ENCODE results near the gene COL18A1.

The COL18A1 gene

DNA sequence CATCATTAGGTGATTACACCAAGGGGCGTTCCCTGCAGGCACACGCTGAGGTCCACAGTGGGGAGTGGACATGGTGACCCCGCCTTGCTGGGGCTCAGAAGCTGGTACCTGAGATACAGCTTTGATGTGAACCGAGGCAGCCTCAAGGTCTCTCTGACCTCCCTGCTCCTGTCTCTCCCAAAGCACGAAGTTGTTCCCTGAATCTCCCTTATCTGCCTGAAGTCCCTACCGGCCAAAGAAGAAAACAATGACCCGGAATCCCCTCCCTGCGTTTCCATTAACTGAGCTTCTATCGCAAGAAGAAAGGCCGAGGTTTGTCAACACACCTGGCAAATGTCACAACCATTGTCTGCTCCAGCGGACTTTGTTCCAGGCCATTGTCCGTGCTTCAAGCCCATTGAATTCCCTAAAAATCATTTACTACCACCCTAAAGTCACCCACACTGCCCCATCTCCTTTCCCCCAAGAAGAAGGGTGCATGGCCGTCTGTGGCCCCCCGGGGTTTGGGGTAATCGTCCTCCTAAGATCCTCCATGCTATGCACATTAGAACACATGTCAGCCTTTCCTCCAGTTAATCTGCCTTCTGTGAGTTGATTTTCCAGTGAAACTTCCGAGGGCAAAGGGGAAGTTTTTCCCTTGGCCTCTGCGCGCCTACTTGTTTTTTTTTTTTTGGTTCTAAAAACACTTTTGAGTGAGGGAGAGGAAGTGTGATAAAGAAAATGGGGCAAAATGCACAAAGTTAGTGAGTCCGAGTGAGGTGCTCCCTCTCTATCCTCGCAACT lies 48.1 kb upstream of the COL18A1 start:
- TF ChIP-seq, protein P1, sequence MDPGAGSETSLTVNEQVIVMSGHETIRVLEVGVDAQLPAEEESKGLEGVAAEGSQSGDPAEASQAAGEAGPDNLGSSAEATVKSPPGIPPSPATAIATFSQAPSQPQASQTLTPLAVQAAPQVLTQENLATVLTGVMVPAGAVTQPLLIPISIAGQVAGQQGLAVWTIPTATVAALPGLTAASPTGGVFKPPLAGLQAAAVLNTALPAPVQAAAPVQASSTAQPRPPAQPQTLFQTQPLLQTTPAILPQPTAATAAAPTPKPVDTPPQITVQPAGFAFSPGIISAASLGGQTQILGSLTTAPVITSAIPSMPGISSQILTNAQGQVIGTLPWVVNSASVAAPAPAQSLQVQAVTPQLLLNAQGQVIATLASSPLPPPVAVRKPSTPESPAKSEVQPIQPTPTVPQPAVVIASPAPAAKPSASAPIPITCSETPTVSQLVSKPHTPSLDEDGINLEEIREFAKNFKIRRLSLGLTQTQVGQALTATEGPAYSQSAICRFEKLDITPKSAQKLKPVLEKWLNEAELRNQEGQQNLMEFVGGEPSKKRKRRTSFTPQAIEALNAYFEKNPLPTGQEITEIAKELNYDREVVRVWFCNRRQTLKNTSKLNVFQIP (CRISPR knock-in tag; IDR thresholded peaks at IDR 0.05; ENCODE audit: borderline replicate concordance, low read depth), result no peak
- no peak for TF ChIP-seq TOX (CRISPR knock-in tag; IDR thresholded peaks at IDR 0.05; ENCODE audit: borderline replicate concordance)
- no peak for TF ChIP-seq OSR1 (CRISPR knock-in tag; IDR thresholded peaks at IDR 0.05)
- TF ChIP-seq ZNF8 (CRISPR knock-in tag; IDR thresholded peaks at IDR 0.05), result no peak
- TF ChIP-seq PPARA (CRISPR knock-in tag; IDR thresholded peaks at IDR 0.05; ENCODE audit: borderline replicate concordance), result no peak
- TF ChIP-seq CSDC2 (CRISPR knock-in tag; IDR thresholded peaks at IDR 0.05), result no peak
- TF ChIP-seq, protein P2, sequence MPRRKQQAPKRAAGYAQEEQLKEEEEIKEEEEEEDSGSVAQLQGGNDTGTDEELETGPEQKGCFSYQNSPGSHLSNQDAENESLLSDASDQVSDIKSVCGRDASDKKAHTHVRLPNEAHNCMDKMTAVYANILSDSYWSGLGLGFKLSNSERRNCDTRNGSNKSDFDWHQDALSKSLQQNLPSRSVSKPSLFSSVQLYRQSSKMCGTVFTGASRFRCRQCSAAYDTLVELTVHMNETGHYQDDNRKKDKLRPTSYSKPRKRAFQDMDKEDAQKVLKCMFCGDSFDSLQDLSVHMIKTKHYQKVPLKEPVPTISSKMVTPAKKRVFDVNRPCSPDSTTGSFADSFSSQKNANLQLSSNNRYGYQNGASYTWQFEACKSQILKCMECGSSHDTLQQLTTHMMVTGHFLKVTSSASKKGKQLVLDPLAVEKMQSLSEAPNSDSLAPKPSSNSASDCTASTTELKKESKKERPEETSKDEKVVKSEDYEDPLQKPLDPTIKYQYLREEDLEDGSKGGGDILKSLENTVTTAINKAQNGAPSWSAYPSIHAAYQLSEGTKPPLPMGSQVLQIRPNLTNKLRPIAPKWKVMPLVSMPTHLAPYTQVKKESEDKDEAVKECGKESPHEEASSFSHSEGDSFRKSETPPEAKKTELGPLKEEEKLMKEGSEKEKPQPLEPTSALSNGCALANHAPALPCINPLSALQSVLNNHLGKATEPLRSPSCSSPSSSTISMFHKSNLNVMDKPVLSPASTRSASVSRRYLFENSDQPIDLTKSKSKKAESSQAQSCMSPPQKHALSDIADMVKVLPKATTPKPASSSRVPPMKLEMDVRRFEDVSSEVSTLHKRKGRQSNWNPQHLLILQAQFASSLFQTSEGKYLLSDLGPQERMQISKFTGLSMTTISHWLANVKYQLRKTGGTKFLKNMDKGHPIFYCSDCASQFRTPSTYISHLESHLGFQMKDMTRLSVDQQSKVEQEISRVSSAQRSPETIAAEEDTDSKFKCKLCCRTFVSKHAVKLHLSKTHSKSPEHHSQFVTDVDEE (CRISPR knock-in tag; IDR thresholded peaks at IDR 0.05), result no peak
- no peak for TF ChIP-seq ZNF565 (CRISPR knock-in tag; conservative IDR thresholded peaks at IDR 0.05; ENCODE audit: low read depth)
- TF ChIP-seq, protein P3, sequence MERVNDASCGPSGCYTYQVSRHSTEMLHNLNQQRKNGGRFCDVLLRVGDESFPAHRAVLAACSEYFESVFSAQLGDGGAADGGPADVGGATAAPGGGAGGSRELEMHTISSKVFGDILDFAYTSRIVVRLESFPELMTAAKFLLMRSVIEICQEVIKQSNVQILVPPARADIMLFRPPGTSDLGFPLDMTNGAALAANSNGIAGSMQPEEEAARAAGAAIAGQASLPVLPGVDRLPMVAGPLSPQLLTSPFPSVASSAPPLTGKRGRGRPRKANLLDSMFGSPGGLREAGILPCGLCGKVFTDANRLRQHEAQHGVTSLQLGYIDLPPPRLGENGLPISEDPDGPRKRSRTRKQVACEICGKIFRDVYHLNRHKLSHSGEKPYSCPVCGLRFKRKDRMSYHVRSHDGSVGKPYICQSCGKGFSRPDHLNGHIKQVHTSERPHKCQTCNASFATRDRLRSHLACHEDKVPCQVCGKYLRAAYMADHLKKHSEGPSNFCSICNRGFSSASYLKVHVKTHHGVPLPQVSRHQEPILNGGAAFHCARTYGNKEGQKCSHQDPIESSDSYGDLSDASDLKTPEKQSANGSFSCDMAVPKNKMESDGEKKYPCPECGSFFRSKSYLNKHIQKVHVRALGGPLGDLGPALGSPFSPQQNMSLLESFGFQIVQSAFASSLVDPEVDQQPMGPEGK (CRISPR knock-in tag; IDR thresholded peaks at IDR 0.05; ENCODE audit: borderline replicate concordance), result no peak
- no peak for TF ChIP-seq ARNTL (CRISPR knock-in tag; IDR thresholded peaks at IDR 0.05; ENCODE audit: borderline replicate concordance, low read depth)
- TF ChIP-seq ZFP30 (CRISPR knock-in tag; IDR thresholded peaks at IDR 0.05), result no peak
- no peak for TF ChIP-seq SNAI2 (CRISPR knock-in tag; IDR thresholded peaks at IDR 0.05)
- no peak for ATAC-seq

DNA sequence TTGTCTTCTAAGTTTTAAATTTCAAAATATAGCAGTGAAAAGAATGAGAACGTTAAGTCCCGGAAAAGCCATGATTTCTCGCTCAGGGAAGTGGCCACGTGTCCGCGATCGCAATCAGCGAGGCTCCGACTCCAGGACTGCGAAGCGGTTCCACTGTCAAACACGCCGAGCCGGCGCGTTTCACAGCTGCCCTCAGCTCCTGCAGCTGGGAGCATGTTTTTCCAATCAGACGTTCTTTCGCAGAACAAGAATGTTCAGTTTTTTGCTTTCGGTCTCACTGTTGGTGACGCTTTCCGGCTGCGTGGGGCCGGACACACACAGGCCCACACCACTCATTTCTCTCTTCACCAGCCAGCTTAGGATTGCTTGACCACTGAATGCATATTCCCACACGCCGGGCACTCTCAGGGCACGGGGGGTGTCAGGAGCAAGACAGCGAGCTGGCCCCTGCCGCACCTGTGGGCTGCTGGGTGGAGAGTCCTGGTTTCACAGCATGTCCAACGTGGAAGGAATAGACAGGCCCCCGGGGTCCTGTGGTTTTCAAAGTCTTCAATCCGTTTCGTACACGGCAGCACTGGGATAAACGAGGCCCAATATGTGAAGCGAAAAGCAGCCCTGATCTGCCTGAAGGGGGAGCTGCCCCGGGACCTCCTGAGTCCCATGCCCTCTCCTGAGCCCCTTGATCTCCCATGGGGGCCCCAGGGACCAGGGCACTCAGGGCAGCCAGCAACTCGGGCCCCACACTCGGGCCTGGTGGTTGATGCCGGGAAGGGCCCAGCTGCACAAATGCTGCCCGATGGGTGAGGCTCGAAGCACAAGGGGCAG lies 47.3 kb upstream of the COL18A1 start:
- ATAC-seq, result no peak
- TF ChIP-seq BACH2 (CRISPR knock-in tag; IDR thresholded peaks at IDR 0.05; ENCODE audit: borderline replicate concordance) (no peak), ARNTL (CRISPR knock-in tag; IDR thresholded peaks at IDR 0.05; ENCODE audit: borderline replicate concordance, low read depth) (no peak), ESRRG (CRISPR knock-in tag; IDR thresholded peaks at IDR 0.05) (no peak), CSDC2 (CRISPR knock-in tag; IDR thresholded peaks at IDR 0.05) (no peak), ISL1 (CRISPR knock-in tag; IDR thresholded peaks at IDR 0.05) (no peak), TCF4 (CRISPR knock-in tag; IDR thresholded peaks at IDR 0.05; ENCODE audit: borderline replicate concordance) (no peak), ZNF70 (CRISPR knock-in tag; IDR thresholded peaks at IDR 0.05) (no peak), ZC3H10 (CRISPR knock-in tag; IDR thresholded peaks at IDR 0.05) (no peak), ZNF565 (CRISPR knock-in tag; conservative IDR thresholded peaks at IDR 0.05; ENCODE audit: low read depth) (no peak), ZFP3 (CRISPR knock-in tag; IDR thresholded peaks at IDR 0.05) (no peak)
- TF ChIP-seq, protein P4, sequence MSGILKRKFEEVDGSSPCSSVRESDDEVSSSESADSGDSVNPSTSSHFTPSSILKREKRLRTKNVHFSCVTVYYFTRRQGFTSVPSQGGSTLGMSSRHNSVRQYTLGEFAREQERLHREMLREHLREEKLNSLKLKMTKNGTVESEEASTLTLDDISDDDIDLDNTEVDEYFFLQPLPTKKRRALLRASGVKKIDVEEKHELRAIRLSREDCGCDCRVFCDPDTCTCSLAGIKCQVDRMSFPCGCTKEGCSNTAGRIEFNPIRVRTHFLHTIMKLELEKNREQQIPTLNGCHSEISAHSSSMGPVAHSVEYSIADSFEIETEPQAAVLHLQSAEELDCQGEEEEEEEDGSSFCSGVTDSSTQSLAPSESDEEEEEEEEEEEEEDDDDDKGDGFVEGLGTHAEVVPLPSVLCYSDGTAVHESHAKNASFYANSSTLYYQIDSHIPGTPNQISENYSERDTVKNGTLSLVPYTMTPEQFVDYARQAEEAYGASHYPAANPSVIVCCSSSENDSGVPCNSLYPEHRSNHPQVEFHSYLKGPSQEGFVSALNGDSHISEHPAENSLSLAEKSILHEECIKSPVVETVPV (CRISPR knock-in tag; IDR thresholded peaks at IDR 0.05), result no peak
- TF ChIP-seq, protein P5, sequence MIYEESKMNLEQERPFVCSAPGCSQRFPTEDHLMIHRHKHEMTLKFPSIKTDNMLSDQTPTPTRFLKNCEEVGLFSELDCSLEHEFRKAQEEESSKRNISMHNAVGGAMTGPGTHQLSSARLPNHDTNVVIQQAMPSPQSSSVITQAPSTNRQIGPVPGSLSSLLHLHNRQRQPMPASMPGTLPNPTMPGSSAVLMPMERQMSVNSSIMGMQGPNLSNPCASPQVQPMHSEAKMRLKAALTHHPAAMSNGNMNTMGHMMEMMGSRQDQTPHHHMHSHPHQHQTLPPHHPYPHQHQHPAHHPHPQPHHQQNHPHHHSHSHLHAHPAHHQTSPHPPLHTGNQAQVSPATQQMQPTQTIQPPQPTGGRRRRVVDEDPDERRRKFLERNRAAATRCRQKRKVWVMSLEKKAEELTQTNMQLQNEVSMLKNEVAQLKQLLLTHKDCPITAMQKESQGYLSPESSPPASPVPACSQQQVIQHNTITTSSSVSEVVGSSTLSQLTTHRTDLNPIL (CRISPR knock-in tag; IDR thresholded peaks at IDR 0.05; ENCODE audit: low read depth), result no peak
- TF ChIP-seq, protein P1 (CRISPR knock-in tag; IDR thresholded peaks at IDR 0.05; ENCODE audit: borderline replicate concordance, low read depth), result no peak
